Ovary (tissue), 3 donors: ENCODE measurements around the gene KRT71.

Source experiments
- POLR2A ChIP-seq: fragments of 450-650 bp; IDR thresholded peaks from one replicate; pipeline ENCODE4 v1.6.1; 2017; ENCODE audit warnings: antibody characterized with exemption, mild to moderate bottlenecking, moderate library complexity
- TF ChIP-seq, protein P1 (sequence below), 3 donors: fragments of 450-650 bp in 2 of 3; fragments of 200-600 bp in 1 of 3; IDR thresholded peaks; one replicate each; pipeline versions ENCODE4 v1.5.1 to v1.8.0; 2016 to 2022; ENCODE audit warnings: antibody characterized with exemption in 3 of 3, mild to moderate bottlenecking in 1 of 3
- donor health status: DM: no; HTN: no; CAD: no.

DNA sequence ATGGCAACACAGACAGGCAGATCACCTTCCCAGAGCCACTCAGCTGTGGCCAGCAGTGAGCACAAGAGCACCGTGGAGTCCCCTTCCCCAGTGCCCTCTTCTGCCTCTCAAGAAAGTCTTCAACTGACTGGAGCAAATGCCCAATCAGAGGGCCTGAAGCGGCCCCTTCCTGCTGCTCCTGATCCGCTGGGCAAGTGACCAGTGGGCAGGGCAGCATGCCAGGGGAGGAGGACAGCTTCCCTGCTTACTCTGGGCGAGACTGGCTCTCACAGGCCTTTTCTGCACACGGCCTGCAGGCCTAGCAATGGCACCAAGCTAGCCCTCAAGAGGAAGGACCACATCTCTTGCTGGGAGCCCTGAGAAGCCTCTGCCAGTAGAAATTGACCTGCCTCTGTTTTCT is 890 bp downstream of the KRT71 start:
- TF ChIP-seq POLR2A = no peak
- TF ChIP-seq, protein P1, sequence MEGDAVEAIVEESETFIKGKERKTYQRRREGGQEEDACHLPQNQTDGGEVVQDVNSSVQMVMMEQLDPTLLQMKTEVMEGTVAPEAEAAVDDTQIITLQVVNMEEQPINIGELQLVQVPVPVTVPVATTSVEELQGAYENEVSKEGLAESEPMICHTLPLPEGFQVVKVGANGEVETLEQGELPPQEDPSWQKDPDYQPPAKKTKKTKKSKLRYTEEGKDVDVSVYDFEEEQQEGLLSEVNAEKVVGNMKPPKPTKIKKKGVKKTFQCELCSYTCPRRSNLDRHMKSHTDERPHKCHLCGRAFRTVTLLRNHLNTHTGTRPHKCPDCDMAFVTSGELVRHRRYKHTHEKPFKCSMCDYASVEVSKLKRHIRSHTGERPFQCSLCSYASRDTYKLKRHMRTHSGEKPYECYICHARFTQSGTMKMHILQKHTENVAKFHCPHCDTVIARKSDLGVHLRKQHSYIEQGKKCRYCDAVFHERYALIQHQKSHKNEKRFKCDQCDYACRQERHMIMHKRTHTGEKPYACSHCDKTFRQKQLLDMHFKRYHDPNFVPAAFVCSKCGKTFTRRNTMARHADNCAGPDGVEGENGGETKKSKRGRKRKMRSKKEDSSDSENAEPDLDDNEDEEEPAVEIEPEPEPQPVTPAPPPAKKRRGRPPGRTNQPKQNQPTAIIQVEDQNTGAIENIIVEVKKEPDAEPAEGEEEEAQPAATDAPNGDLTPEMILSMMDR (IDR thresholded peaks at IDR 0.05) = no peak
